IPS-11a (cell line): Measurements from ENCODE around the gene CCDC121.
A peak's percentile ranks its signal among the peaks of the same experiment; 100 is the strongest.
"Not testable (repeated sequence)": the region's sequence is repeated elsewhere in the genome, so short reads cannot be mapped to it uniquely, and the experiment has no call there.

ENCODE experiments used
- H3K4me3 ChIP-seq: one replicate; pipeline ENCODE4 v1.5.1; 2013; ENCODE audit warnings: low read depth, low read length, control low read depth

The CCDC121 gene

GRCh38 chr2:27638037-27638637 lies 9.3 kb upstream of the CCDC121 start:
- no peak overlapping the region for H3K4me3 ChIP-seq

GRCh38 chr2:27636766-27637165 lies 8.0 kb upstream of the CCDC121 start:
- H3K4me3 ChIP-seq = no peak overlapping the region

GRCh38 chr2:27634291-27634690 lies 5.5 kb upstream of the CCDC121 start:
- no peak overlapping the region for H3K4me3 ChIP-seq

GRCh38 chr2:27630257-27630656 lies 1.4 kb upstream of the CCDC121 start:
- H3K4me3 ChIP-seq = not testable (repeated sequence)

- H3K4me3 ChIP-seq = peak overlapping the region; percentile 92
These were observed 647 bp downstream of the CCDC121 start for GRCh38 chr2:27627963-27628766.

GRCh38 chr2:27626921-27627320 lies 1.9 kb downstream of the CCDC121 start:
- not testable (repeated sequence) for H3K4me3 ChIP-seq

- not testable (repeated sequence) for H3K4me3 ChIP-seq
These were observed 2.5 kb downstream of the CCDC121 start for GRCh38 chr2:27626323-27626722.

GRCh38 chr2:27624943-27625342 lies 3.9 kb downstream of the CCDC121 start:
- no peak overlapping the region for H3K4me3 ChIP-seq

- H3K4me3 ChIP-seq = no peak overlapping the region
These were observed 5.9 kb downstream of the CCDC121 start for GRCh38 chr2:27622921-27623384.

- H3K4me3 ChIP-seq = no peak overlapping the region
These were observed 7.3 kb downstream of the CCDC121 start for GRCh38 chr2:27621524-27621923.

- no peak overlapping the region for H3K4me3 ChIP-seq
These were observed 13.5 kb downstream of the CCDC121 start for GRCh38 chr2:27615316-27615715.

- H3K4me3 ChIP-seq = no peak overlapping the region
These were observed 14.8 kb downstream of the CCDC121 start for GRCh38 chr2:27613985-27614384.

- H3K4me3 ChIP-seq = no peak overlapping the region
These were observed 22.2 kb downstream of the CCDC121 start for GRCh38 chr2:27606611-27607010.

- H3K4me3 ChIP-seq = no peak overlapping the region
These were observed 32.2 kb downstream of the CCDC121 start for GRCh38 chr2:27596627-27597026.

- H3K4me3 ChIP-seq = not testable (repeated sequence)
These were observed 33.4 kb downstream of the CCDC121 start for GRCh38 chr2:27595412-27595811.

- H3K4me3 ChIP-seq = not testable (repeated sequence)
These were observed 34.6 kb downstream of the CCDC121 start for GRCh38 chr2:27594020-27594703.

- no peak overlapping the region for H3K4me3 ChIP-seq
These were observed 35.6 kb downstream of the CCDC121 start for GRCh38 chr2:27593240-27593639.

GRCh38 chr2:27591745-27592144 lies 37.1 kb downstream of the CCDC121 start:
- H3K4me3 ChIP-seq = no peak overlapping the region

- H3K4me3 ChIP-seq = no peak overlapping the region
These were observed 40.5 kb downstream of the CCDC121 start for GRCh38 chr2:27588308-27588707.

GRCh38 chr2:27587025-27587424 lies 41.8 kb downstream of the CCDC121 start:
- no peak overlapping the region for H3K4me3 ChIP-seq

GRCh38 chr2:27584597-27584996 lies 44.2 kb downstream of the CCDC121 start:
- H3K4me3 ChIP-seq = no peak overlapping the region

GRCh38 chr2:27583390-27583915 lies 45.4 kb downstream of the CCDC121 start:
- peak overlapping the region; percentile 93 for H3K4me3 ChIP-seq
